Astrocyte of the cerebellum (primary cell): ENCODE data around the gene CCDC148.
"Not testable (repeated sequence)": the region's sequence is repeated elsewhere in the genome, so short reads cannot be mapped to it uniquely, and the experiment has no call there.

Experiments
- DNase-seq: peaks from one replicate; pipeline ENCODE4 v3.0.0-alpha.2; 2011; ENCODE audit warnings: low read depth
- H3K4me3 ChIP-seq: 2 replicates; pipeline ENCODE4 v1.5.1; 2011; ENCODE audit warnings: mild to moderate bottlenecking, low read depth, low read length, moderate library complexity
- in situ Hi-C: cut with HindIII; loops from 2 replicates; pipeline ENCODE4 v1.10.0; 2017; ENCODE audit warnings: low sequenced_read_pairs
- TF ChIP-seq, protein P1 (sequence below): IDR thresholded peaks from 2 replicates; pipeline ENCODE4 v1.5.1; 2012; ENCODE audit warnings: low read length, low read depth, moderate library complexity, mild to moderate bottlenecking; ENCODE audit errors: missing control alignments

CCDC148 gene

DNA sequence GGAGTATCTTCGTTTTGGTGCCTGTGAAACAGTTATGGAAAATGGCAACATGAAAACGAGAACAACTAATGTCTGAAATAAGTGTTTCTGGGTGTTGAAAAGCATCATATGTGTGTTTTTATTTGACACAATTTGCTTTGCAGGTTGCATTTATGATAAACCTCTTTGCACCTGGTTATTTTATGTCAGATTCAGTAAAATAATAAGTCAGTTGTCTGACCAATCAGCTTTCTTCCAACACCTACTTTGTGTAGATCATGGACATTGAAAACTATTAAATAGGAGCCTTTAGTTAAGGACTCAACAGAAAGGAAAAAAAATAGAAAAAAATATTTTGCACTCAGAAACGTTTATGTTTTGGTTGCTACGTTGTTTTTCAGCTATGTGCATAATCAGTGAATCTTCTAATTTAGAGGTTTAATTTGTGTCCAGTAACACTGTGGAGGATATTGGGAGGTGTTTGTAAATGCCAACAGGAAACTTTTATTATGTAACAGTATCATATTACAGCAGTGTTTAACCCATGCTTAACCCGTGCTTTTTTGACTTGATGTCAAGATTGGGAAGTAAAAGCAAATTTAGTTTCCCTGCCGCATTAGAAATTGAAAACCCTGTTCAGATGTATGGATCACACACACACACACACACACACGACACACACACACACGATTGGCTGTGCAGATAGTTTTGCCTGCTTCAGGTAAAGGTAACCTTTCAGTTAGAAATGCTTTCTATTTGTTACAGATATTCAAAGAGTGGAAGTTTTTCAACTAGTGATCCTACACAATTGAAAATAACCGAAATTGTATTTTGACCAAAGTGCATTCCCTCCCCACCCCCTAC lies 2.8 kb upstream of the CCDC148 start:
- H3K4me3 ChIP-seq = peak overlapping the region; percentile 79
- in situ Hi-C loops = no loop called here
- TF ChIP-seq, protein P1, sequence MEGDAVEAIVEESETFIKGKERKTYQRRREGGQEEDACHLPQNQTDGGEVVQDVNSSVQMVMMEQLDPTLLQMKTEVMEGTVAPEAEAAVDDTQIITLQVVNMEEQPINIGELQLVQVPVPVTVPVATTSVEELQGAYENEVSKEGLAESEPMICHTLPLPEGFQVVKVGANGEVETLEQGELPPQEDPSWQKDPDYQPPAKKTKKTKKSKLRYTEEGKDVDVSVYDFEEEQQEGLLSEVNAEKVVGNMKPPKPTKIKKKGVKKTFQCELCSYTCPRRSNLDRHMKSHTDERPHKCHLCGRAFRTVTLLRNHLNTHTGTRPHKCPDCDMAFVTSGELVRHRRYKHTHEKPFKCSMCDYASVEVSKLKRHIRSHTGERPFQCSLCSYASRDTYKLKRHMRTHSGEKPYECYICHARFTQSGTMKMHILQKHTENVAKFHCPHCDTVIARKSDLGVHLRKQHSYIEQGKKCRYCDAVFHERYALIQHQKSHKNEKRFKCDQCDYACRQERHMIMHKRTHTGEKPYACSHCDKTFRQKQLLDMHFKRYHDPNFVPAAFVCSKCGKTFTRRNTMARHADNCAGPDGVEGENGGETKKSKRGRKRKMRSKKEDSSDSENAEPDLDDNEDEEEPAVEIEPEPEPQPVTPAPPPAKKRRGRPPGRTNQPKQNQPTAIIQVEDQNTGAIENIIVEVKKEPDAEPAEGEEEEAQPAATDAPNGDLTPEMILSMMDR = no peak
- DNase-seq = no peak

DNA sequence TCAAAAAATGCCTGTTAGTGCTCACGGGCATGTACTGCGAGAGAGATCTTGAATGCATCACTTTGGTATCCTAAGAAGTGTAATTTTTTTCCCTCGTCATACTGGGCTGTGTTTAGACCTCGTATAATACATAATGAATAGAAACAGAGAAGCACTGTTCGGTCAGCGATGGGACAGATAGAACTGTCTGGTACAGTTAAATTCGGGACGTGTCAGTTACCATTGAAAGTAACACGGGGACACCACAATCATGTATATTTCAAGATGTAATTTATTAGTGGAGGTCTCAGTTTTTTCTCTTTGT lies 2.0 kb upstream of the CCDC148 start:
- TF ChIP-seq, protein P1 = no peak
- in situ Hi-C loops = no loop called here
- H3K4me3 ChIP-seq = peak overlapping the region; percentile 79
- DNase-seq = no peak

DNA sequence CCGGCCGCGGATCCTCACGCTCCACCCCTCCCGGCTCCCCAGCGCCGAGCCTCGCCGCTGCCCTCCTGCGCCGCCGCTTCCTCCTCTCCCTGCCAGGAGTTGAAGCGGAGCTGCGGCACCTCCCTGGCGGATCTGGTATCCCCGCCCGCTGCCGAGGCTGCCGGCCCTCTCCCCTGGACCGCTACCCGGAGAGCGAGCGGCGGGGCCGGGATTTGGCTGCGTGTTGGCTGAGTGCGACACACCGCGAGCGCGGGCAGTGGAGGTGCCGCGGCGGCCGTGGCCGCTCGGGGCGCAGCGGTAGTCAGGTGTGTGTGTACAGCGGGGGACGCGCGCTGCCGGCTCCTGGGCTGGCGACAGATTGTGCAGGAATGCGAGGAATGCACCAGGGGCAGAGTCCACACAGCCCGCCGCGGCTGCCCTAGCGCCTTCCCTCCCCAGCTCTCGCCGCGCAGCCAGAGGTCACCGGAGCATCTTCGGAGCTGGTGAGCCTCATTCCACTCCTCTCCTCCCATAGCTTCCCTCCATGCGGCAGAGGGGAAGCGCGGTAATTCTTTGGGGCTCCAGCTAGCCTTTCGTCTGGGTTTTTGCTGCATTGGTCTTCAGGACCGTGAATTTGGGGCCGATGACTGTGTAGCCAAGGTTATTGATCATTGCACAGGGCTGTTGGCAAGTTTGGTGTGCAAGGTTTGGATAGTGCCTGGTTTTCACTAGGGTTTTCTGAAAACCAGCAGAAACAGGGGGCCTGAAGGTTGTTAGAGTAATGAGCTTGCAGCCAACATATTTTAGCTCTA lies 1.5 kb upstream of the CCDC148 start:
- peak overlapping the region; percentile 79 for H3K4me3 ChIP-seq
- DNase-seq = no peak
- TF ChIP-seq, protein P1 = peak; percentile 33
- in situ Hi-C loops = no loop called here

DNA sequence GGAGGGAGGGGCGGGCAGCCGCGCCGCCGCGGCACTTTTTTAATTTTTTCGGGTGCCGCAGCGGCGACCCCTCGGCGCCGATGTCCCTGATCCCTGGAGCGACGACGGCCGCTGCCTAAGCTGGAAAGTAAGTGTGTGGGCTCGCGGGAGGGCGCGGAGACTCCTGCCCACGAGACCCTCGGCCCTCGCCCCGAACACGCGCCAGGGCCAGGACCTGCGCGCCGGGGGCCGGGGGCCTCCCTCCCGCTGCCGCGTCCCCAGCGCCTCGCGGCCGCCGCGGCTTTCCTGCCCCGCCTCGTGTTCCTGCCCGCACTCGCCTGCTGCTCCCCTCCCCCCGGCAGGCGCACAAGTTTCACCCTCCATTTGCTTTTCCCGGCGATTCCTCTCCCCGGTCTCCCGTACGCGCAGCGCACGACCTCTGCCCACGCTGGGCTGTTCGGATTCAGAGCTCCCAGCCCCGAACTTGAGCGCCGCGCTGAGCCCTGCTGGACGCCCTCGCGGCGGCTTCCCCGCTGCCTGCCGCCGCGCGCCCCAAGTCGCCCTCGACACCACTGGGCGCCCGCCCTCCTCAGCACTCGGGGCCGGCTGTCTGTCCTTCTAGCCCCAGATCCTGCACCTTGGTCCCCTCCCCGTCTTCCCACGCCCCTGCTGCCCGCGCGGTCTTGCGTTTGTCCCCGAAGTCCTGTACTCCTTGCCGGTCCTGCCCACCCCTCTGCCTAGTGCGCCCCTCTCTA lies 706 bp upstream of the CCDC148 start:
- TF ChIP-seq, protein P1 = no peak
- in situ Hi-C loops = no loop called here
- no peak for DNase-seq
- H3K4me3 ChIP-seq = peak overlapping the region; percentile 79

DNA sequence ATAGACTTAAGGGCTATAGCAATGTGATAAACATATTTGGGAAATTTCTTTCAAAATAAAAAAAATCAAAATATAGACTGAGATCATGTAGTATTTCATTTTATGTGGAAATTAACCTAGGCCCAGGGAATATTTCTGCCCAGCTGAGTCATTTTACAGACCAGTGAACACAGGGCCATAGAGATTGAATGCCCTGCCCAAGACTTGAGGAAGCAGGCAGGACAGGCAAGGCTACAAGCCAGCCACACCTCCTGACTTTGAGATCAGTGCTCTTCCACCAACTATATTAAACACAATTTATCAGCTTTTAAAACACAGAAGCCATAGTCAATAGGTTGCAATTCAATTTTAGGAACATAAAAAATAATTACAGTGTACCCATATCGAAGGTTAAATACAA lies 12.9 kb downstream of the CCDC148 start:
- in situ Hi-C loops = no loop called here
- H3K4me3 ChIP-seq = no peak overlapping the region
- TF ChIP-seq, protein P1 = no peak
- DNase-seq = no peak

DNA sequence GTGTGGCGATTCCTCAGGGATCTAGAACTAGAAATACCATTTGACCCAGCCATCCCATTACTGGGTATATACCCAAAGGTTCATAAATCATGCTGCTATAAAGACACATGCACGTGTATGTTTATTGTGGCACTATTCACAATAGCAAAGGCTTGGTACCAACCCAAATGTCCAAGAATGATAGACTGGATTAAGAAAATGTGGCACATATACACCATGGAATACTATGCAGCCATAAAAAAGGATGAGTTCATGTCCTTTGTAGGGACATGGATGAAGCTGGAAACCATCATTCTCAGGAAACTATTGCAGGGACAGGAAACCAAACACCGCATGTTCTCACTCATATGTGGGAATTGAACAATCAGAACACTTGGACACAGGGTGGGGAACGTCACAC lies 17.5 kb downstream of the CCDC148 start:
- H3K4me3 ChIP-seq, in situ Hi-C loops, DNase-seq: not testable (repeated sequence)

DNA sequence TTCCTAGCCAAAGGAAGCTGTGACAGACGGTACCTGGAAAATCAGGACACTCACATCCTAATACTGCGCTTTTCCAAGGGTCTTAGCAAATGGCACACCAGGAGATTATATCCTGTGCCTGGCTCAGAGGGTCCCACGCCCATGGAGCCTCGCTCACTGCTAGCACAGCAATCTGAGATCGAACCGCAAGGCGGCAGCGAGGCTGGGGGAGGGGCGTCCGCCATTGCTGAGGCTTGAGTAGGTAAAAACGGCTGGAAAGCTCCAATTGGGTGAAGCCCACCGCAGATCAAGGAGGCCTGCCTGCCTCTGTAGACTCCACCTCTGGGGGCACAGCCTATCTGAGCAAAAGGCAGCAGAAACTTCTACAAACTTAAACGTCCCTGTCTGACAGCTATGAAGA lies 22.8 kb downstream of the CCDC148 start:
- H3K4me3 ChIP-seq, DNase-seq, in situ Hi-C loops: not testable (repeated sequence)
